ENCODE results near the gene CD6. TPM values are rescaled to one million over a fixed set of nuclear protein-coding genes. Genes with fewer than 3 reads are reported as not detected.
A peak's percentile ranks its signal among the peaks of the same experiment; 100 is the strongest.

The CD6 gene
- total and polyA plus RNA-seq, 11 donors = 0.08 to 6.1 (median 0.34) TPM; not detected in 1

- TF ChIP-seq POLR2A (IDR thresholded peaks at IDR 0.05) (no peak), CTCF (IDR thresholded peaks at IDR 0.05) (no peak)
- Histone ChIP-seq H3K27me3 (peaks cover 0 to 30% (median 10%) of the 10 kb centered on the region in 9 donors), H3K9me3 (no peaks in the 10 kb centered on the region), H3K4me3 (no peak overlapping the region), H3K27ac (no peak overlapping the region), H3K36me3 (no peaks in the 10 kb centered on the region), H3K4me1 (peaks cover 0 to 46% (median 8%) of the 10 kb centered on the region in 12 donors)
- 49 to 65% (median 59%) methylated on average over 9 to 10 of the region's 10 CpGs for WGBS, 4 donors
- DNase-seq = no peak
- ATAC-seq = peak in 1 of 4 donors; percentile 32
- intact Hi-C loops (cut with DNase I) = no loop called here
These were observed 51.0 kb downstream of the CD6 start for GRCh38 chr11:61022311-61023085.

GRCh38 chr11:61023086-61023965 is 51.8 kb downstream of the CD6 start:
- intact Hi-C loops (cut with DNase I) = no loop called here
- WGBS, 4 donors = 70 to 73% (median 72%) methylated on average over 18 of the region's 18 CpGs
- H3K4me3 ChIP-seq = no peak overlapping the region
- no peaks in the 10 kb centered on the region for H3K36me3 ChIP-seq
- ATAC-seq = no peak
- peaks cover 0 to 25% (median 10%) of the 10 kb centered on the region in 9 donors for H3K27me3 ChIP-seq
- H3K9me3 ChIP-seq = no peaks in the 10 kb centered on the region
- TF ChIP-seq CTCF (IDR thresholded peaks at IDR 0.05) = no peak
- TF ChIP-seq POLR2A (IDR thresholded peaks at IDR 0.05) = no peak
- DNase-seq = no peak
- peak overlapping the region in 1 of 12 donors; percentile 37 for H3K27ac ChIP-seq
- peaks cover 0 to 54% (median 8%) of the 10 kb centered on the region in 12 donors for H3K4me1 ChIP-seq

GRCh38 chr11:61023966-61024295 is 52.5 kb downstream of the CD6 start:
- ATAC-seq = no peak
- no peak for DNase-seq
- intact Hi-C loops (cut with DNase I) = no loop called here
- no peak overlapping the region for H3K27ac ChIP-seq
- peaks cover 0 to 20% (median 10%) of the 10 kb centered on the region in 9 donors for H3K27me3 ChIP-seq
- no peak overlapping the region for H3K4me3 ChIP-seq
- peaks cover 0 to 60% (median 8%) of the 10 kb centered on the region in 12 donors for H3K4me1 ChIP-seq
- WGBS, 4 donors = 45 to 63% (median 50%) methylated on average over 5 of the region's 5 CpGs
- no peaks in the 10 kb centered on the region for H3K9me3 ChIP-seq
- TF ChIP-seq CTCF (IDR thresholded peaks at IDR 0.05) (no peak), POLR2A (IDR thresholded peaks at IDR 0.05) (no peak)
- no peaks in the 10 kb centered on the region for H3K36me3 ChIP-seq

Data from heart left ventricle (tissue), 16 donors.